Measurements from ENCODE around the gene INAFM2. TPM values are rescaled to one million over a fixed set of nuclear protein-coding genes. Genes with fewer than 3 reads are reported as not detected.

INAFM2 gene
- total and polyA plus RNA-seq, 9 of the 15 experiments (the other 6 are each of a cell fraction or from before 2014, with no cell fraction given), result 11.8 to 43.1 (median 27.2) TPM

DNA sequence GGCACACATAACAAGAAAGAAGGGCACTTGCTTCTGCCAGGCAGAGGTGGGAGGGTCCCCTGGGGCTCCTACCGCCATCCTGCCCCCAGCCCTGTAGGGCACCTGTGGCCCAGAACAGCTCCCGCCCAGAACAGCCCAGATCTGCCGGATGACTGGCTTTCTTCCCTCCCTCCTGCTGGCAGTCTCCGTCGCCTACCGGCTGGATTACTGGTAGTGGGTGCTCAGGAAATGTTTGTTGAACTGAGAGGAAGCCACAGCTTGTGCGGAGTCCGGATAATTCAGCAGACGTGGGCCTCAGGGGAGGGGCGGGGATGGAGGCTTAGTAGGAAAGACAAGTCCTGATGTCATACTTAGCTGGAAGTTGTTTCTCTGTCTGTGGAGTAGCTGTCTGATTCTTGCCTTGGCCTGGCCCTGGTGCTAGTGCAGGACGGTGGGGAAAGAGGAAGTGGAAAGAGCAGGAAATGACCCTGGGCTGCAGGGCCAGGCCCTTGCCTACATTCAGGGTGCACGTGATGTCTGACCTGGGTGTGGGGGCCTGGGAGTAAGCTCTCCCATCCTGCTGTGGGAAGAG, 10.5 kb downstream of the INAFM2 start (continued):
- TF ChIP-seq, protein P1, sequence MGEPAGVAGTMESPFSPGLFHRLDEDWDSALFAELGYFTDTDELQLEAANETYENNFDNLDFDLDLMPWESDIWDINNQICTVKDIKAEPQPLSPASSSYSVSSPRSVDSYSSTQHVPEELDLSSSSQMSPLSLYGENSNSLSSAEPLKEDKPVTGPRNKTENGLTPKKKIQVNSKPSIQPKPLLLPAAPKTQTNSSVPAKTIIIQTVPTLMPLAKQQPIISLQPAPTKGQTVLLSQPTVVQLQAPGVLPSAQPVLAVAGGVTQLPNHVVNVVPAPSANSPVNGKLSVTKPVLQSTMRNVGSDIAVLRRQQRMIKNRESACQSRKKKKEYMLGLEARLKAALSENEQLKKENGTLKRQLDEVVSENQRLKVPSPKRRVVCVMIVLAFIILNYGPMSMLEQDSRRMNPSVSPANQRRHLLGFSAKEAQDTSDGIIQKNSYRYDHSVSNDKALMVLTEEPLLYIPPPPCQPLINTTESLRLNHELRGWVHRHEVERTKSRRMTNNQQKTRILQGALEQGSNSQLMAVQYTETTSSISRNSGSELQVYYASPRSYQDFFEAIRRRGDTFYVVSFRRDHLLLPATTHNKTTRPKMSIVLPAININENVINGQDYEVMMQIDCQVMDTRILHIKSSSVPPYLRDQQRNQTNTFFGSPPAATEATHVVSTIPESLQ (CRISPR knock-in tag; IDR thresholded peaks at IDR 0.05), result no peak
- TF ChIP-seq, protein P2, sequence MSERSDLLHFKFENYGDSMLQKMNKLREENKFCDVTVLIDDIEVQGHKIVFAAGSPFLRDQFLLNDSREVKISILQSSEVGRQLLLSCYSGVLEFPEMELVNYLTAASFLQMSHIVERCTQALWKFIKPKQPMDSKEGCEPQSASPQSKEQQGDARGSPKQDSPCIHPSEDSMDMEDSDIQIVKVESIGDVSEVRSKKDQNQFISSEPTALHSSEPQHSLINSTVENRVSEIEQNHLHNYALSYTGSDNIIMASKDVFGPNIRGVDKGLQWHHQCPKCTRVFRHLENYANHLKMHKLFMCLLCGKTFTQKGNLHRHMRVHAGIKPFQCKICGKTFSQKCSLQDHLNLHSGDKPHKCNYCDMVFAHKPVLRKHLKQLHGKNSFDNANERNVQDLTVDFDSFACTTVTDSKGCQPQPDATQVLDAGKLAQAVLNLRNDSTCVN (CRISPR knock-in tag; IDR thresholded peaks at IDR 0.05), result no peak
- TF ChIP-seq, protein P3, sequence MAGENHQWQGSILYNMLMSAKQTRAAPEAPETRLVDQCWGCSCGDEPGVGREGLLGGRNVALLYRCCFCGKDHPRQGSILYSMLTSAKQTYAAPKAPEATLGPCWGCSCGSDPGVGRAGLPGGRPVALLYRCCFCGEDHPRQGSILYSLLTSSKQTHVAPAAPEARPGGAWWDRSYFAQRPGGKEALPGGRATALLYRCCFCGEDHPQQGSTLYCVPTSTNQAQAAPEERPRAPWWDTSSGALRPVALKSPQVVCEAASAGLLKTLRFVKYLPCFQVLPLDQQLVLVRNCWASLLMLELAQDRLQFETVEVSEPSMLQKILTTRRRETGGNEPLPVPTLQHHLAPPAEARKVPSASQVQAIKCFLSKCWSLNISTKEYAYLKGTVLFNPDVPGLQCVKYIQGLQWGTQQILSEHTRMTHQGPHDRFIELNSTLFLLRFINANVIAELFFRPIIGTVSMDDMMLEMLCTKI (IDR thresholded peaks at IDR 0.05; ENCODE audit: partially characterized antibody), result no peak
- TF ChIP-seq SNRNP70 (optimal IDR thresholded peaks at IDR 0.05; ENCODE audit: low read depth, low read length) (no peak), L3MBTL2 (IDR thresholded peaks at IDR 0.05) (peak; percentile 64), CBFB (CRISPR knock-in tag; IDR thresholded peaks at IDR 0.05) (no peak), HLTF (IDR thresholded peaks at IDR 0.05) (no peak), ZNF79 (CRISPR knock-in tag; IDR thresholded peaks at IDR 0.05; ENCODE audit: low read depth) (no peak), POLR2AphosphoS5 (IDR thresholded peaks at IDR 0.05; ENCODE audit: control insufficient read depth, insufficient read depth, low read depth, low read length) (no peak)
- TF ChIP-seq, protein P4, sequence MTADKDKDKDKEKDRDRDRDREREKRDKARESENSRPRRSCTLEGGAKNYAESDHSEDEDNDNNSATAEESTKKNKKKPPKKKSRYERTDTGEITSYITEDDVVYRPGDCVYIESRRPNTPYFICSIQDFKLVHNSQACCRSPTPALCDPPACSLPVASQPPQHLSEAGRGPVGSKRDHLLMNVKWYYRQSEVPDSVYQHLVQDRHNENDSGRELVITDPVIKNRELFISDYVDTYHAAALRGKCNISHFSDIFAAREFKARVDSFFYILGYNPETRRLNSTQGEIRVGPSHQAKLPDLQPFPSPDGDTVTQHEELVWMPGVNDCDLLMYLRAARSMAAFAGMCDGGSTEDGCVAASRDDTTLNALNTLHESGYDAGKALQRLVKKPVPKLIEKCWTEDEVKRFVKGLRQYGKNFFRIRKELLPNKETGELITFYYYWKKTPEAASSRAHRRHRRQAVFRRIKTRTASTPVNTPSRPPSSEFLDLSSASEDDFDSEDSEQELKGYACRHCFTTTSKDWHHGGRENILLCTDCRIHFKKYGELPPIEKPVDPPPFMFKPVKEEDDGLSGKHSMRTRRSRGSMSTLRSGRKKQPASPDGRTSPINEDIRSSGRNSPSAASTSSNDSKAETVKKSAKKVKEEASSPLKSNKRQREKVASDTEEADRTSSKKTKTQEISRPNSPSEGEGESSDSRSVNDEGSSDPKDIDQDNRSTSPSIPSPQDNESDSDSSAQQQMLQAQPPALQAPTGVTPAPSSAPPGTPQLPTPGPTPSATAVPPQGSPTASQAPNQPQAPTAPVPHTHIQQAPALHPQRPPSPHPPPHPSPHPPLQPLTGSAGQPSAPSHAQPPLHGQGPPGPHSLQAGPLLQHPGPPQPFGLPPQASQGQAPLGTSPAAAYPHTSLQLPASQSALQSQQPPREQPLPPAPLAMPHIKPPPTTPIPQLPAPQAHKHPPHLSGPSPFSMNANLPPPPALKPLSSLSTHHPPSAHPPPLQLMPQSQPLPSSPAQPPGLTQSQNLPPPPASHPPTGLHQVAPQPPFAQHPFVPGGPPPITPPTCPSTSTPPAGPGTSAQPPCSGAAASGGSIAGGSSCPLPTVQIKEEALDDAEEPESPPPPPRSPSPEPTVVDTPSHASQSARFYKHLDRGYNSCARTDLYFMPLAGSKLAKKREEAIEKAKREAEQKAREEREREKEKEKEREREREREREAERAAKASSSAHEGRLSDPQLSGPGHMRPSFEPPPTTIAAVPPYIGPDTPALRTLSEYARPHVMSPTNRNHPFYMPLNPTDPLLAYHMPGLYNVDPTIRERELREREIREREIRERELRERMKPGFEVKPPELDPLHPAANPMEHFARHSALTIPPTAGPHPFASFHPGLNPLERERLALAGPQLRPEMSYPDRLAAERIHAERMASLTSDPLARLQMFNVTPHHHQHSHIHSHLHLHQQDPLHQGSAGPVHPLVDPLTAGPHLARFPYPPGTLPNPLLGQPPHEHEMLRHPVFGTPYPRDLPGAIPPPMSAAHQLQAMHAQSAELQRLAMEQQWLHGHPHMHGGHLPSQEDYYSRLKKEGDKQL (CRISPR knock-in tag; IDR thresholded peaks at IDR 0.05; ENCODE audit: borderline replicate concordance), result no peak
- TF ChIP-seq, protein P5, sequence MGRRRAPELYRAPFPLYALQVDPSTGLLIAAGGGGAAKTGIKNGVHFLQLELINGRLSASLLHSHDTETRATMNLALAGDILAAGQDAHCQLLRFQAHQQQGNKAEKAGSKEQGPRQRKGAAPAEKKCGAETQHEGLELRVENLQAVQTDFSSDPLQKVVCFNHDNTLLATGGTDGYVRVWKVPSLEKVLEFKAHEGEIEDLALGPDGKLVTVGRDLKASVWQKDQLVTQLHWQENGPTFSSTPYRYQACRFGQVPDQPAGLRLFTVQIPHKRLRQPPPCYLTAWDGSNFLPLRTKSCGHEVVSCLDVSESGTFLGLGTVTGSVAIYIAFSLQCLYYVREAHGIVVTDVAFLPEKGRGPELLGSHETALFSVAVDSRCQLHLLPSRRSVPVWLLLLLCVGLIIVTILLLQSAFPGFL (CRISPR knock-in tag; IDR thresholded peaks at IDR 0.05), result no peak
- TF ChIP-seq, protein P6, sequence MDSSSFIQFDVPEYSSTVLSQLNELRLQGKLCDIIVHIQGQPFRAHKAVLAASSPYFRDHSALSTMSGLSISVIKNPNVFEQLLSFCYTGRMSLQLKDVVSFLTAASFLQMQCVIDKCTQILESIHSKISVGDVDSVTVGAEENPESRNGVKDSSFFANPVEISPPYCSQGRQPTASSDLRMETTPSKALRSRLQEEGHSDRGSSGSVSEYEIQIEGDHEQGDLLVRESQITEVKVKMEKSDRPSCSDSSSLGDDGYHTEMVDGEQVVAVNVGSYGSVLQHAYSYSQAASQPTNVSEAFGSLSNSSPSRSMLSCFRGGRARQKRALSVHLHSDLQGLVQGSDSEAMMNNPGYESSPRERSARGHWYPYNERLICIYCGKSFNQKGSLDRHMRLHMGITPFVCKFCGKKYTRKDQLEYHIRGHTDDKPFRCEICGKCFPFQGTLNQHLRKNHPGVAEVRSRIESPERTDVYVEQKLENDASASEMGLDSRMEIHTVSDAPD (CRISPR knock-in tag; IDR thresholded peaks at IDR 0.05), result no peak
- TF ChIP-seq, protein P7, sequence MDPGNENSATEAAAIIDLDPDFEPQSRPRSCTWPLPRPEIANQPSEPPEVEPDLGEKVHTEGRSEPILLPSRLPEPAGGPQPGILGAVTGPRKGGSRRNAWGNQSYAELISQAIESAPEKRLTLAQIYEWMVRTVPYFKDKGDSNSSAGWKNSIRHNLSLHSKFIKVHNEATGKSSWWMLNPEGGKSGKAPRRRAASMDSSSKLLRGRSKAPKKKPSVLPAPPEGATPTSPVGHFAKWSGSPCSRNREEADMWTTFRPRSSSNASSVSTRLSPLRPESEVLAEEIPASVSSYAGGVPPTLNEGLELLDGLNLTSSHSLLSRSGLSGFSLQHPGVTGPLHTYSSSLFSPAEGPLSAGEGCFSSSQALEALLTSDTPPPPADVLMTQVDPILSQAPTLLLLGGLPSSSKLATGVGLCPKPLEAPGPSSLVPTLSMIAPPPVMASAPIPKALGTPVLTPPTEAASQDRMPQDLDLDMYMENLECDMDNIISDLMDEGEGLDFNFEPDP (CRISPR knock-in tag; IDR thresholded peaks at IDR 0.05), result no peak

Data from K562 (cell line).